Middle frontal gyrus (tissue), 1 donor: Measurements from ENCODE around the gene HIPK2.

Source experiments
- DNase-seq: peaks from one replicate; pipeline ENCODE4 v3.0.0-alpha.2; 2015; ENCODE audit warnings: low spot score; ENCODE audit errors: extremely low spot score

The HIPK2 gene

DNA sequence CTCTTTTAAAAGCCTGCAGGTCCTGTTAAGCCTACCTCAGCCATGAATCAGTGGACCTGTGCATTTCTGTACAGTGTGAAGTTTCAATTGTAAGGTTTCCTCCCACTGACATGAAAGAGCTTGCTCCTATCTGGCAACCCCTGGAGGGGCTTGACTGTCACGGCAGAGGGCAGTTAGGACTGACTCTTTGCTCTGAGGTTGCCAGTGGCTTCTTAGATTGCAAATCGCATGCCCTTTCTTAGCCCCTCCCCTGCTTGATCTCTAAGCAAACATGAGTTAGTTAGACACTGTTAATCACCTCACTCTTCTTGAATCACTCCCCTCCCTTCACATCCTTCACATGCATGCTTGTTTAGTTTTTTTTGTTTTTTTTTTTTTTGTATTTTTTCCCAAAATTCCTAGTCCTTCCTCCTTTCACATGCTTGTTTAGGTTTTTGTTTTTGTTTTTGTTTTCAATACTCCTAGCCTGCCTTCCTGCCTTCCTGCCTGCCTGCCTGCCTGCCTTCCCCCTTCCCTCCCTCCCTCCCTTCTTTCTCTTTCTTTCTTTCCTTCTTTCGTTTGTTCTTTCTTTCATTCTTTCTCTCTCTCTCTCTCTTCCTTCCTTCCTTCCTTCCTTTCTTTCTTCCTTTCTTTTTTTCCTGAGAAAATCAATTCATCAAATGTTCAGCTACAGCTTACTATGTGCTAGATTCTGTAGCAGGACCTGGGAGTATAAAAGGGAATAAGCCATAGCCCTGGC is 6.0 kb upstream of the HIPK2 start:
- no peak for DNase-seq

DNA sequence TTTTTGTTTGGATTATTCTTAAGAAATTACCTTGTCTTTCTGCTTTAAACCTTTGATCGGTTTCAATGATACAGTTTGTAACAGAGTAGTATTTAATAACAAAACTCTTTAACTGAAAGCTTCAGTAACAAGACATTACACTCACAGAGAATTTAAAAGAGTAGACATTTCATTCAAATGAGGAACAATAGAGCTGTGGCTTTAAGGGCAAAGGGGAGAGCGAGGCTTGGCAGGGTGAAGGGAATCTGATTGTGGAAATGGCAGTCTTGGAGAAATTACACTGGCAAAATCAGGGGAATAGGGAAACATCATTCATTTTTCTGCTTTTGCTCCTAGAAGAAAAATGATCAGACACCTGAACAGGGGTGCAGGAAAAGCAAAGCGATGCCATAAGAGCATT is 5.1 kb upstream of the HIPK2 start:
- DNase-seq: no peak

DNA sequence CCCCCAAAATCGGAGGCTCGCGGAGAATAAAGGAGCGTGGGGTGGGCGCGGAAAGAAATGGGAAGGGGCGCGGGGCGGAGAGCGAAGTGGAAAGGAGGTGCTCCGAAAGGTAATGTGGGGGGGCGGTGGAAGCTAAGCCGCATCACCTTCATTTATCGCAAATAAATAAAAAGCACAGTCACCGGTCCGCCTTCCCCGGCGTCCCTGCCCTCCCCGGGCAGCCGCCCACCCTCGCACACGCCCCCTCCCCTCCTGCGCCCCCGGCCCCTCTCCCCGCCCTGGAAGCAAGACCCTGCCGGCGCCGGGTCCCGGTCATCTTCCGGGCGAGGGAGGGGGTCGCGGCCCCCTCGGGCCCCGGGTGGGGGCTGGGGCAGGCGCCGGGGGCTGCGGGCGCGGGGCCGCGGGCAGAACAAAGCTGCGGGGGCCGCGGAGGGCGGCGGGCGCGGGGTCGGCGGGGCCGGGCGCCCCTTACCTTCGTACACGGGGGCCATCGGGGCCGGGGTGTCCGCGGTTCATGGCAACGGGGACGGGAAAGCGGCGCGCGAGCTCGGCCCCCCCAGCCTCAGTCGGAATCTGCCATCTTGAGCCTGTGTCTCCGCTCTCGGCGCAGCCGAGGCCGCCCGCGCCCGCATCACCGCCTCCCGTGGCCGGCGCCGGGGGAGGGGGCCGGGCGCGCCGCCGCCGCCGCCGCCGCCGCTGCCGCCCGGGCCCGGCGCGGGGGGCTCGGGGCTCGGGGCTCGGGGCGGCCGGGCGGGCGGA is 486 bp downstream of the HIPK2 start:
- no peak for DNase-seq

DNA sequence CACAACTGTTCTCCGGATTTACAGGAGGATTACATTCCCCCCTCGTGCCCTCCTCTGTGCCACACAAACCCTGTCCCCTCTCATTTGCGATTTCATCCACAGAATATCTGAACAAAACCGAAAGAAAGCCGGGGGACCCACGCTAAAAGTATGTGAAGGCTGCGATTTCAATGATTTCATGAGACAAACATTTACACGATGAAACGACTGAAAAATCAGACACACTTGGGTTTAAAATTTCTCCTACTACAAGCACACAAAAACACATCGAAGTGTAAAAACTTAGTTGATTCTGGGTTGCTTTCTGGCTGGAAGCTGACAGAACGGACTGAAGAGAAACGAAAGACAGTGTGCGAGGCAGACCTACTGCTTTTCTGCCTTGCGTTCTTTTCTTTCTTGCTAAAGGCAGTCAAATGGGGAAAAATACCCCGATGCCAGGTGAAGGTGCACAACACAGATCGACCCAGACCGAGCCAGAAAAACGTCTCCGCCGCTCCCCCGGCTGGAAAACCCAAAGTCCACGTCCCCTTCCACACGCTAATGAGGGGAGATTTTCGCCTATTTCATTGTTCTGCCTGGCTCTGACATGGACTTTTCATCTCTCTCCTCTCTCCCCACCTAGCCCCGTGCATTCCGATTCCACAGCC is 1.2 kb downstream of the HIPK2 start:
- peak; percentile 26 for DNase-seq

DNA sequence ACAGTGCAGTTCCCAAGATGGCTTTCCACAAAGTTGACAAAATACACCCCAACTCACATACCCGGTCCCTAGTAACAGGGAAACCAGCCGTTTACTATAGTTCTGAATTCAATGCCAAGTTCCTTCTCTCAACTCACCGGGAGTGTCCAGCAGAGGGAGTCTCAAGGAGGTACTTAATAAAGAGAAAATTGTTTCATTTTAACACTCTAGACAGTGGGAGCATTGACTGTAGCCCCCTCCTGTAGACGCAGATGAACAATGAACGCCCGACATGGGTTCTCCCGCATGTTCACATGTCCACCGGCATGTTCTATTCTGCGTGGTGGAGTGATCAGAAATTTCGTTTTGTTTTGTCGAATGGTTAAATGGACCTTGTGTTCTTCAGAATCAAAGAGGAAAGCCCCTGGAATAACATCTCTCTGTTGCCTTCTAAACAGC is 1.9 kb downstream of the HIPK2 start:
- peak; percentile 31 for DNase-seq

DNA sequence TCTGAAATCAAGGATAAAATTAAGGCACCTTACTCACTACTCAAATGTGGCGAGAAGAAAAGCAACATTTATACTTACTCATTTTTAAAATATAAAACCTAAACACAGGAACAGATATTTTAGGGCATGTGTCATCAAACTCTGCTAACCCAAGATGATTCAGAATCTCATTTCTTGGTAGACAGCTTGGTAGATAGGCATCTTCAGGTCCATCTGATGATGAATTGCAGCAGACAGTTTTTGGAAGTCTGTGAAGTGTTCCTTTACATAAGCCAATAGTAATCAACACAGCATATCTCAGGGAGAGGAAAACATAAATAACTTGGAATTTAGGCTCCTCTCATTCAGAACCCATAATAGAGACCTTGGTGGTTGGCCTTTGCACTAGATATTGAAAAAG is 3.4 kb downstream of the HIPK2 start:
- no peak for DNase-seq

DNA sequence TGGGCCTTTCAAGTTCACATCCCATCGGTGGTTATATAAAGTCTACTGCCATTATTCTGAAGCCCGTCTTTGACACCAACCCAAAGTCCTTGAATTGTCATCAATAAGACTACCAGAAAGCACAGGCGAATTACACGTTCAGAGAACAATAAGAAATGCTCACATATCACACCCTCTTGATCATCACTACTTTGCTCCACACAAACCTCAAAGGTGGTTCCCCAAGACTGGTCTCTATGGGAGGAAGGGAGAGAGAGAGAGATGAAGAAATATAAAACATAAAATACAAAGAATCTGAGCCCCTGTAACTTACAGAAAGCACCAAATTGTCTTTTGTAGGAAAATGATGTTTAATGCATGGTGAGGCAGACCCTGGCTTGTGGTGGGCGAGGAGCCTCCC is 4.4 kb downstream of the HIPK2 start:
- no peak for DNase-seq

DNA sequence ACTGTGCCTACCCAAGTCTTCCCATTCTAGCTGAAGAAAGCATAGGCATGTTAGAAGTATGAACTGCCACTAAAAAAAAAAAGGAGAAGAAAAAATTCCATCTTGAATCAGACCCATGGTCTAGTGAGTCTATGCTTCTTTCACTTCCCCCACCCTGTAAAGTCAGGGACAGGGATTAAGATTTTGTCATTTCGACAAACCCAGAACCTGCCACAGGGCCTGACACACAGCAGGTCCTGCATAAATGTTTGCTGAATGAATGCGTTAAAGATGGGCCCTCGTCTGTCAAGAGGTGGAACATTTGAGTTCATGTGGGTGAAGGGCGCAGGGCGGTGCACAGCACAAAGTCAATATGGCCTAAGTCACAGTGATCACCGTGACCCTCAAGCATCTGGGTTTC is 4.9 kb downstream of the HIPK2 start:
- DNase-seq: no peak

DNA sequence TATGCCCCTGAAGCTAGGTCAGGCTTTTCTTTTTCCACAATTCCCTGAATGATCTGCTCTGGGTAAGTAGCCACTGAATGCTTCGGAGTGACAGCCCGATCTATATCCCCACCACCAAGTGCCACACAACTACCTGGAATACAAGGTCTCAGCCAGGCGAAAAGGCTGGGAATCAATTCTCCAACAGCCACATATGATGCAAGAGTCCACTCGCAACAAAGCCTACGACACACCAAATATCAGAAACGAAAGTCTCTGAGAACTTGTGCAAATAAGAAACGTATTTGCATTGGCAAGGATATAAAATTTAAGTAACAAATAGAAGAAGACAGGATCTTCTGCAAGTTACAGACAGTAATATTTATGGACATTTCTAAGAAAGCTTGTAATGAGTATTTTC is 5.7 kb downstream of the HIPK2 start:
- no peak for DNase-seq

DNA sequence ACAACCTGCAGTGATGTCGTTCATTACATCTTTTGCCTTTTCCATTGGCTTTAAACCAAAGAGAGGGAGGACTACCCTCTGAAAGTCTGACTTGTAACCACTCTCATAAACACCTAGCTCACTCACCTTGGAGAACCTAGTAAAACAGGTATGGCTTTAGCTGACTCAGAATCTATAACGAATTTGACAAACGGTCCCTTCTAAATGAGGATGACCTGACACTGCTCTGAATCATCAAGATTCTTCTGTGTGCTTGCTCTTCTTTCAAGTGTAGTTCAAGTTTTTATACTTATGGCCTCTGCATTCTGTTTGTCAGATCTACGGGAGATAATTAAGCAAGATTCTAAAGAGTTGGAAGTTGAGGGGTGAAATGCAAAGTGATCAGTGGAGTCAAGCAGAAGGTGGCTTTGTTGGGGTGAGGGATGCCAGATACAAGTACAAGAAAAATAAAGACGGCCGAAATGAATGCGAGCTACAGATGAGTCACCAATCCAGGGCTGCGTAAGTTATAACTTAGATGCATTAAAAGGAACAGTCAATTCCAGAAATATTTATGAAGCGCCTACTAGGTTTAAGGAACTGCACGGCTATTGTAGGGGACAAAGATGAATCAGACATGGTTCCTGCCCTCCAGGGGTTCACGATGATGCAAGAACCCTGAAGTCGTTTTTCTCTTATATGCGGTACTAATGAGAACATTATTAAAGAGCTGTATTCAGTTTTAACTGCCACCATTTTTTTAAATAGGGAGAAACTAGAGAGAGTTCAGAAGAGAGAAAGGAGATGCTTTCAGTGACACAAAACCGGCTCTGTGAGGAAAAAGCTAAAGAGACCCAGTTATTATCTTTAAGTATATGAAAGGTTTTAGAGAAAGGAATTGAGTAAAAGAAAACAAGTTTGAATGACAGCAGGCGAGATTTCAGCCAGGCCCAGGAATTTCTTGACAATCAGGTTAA is 6.5 kb downstream of the HIPK2 start:
- no peak for DNase-seq

DNA sequence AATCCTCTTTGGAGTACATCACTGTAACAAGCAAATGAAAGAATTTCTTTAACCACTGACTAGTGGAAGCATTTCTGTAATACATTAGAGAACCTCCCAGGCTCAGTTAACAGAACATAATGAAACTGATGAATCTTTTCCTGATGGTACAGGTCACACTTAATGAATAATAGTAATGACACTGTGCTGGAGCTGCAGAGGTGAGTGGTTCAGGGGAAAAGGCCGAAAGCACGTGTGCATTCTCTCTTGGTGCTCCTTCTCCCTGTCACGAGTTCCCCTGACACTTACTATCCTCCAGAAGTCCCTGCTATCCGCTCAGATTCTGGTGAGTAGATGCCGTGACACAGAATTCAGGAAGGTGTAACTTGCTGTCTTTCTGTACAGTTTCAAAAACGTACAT is 8.0 kb downstream of the HIPK2 start:
- DNase-seq: no peak

DNA sequence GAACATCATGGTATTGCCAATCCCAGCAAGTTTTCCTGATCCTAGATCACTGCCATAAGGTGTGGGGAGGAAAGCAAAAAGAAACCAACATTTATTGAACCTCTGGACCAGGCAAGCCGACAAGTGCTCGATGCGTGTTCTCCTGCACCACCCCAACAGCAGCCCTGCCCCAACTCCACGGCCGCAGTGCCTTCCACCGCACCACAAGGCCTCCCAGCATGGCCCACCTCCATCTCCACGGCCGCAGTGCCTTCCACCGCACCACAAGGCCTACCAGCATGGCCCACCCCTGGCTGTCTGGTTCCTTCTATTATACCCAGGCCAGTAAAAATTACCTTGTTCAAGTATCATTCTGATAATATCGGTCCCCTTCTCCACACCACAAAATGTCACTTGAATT is 8.7 kb downstream of the HIPK2 start:
- no peak for DNase-seq

DNA sequence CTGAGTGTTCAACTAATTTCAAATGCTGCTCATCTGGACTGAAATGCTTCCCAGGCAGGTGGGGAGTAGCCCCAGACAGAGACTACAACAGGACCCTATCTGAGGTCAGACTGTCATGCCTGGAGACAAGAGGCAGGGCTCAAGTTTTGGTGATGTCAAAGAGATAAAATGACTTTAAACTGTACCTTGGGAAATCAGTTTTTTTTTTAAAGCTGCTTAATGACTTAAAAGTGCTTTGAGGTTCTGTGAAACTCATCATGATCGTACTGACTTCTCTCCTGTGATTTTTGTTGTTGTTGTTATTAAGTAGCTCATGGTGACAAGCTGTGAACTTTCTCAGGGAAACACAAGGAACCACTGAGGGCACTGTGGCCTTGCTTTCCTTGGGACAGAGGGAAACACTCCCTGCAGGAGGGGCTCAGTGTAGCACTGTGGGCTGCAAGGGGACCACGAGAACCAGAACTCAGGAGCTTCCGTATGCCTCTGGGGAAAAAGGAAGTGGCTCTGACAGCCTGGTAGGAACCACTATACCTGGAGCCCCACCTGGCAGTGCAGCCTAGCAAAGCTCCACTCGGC is 9.5 kb downstream of the HIPK2 start:
- no peak for DNase-seq

DNA sequence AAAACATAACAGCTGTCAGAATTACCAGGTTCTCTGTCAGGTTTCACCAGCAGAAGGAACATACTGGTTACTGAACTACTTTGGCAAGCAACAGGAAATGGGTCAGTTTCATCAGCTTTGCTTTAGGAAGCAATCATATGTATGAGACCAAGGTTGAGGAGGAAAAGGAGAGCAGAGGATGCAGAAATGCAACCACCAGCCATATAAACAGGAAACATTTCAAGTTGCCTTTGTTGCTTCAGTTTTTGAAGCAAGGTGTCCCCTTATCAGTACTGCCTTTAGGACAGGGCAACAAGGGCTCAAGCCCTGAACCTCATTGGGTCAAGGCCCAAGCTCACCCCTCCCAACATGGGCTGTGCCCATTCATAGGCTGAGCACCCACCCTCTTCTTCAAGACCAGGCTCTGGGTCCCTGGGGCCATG is 10.2 kb downstream of the HIPK2 start:
- no peak for DNase-seq

DNA sequence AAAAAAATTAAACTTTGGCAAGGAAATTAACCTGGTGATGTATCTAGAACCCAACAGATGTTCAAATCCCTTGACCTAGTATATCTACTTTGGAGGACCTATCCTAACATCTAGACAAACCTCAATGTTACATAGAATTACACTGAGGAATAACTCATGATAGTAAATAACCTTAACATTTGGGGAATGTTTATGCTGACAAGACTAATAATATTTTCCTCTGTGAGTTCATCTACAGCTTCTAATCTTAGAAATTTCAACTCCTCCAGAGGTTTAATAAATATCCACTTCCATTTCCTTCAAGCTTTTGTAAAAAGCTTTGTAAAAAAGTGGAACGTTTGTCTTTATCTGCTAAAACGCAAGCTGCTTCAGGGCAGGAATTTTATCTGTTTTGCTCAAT is 12.7 kb downstream of the HIPK2 start:
- no peak for DNase-seq

DNA sequence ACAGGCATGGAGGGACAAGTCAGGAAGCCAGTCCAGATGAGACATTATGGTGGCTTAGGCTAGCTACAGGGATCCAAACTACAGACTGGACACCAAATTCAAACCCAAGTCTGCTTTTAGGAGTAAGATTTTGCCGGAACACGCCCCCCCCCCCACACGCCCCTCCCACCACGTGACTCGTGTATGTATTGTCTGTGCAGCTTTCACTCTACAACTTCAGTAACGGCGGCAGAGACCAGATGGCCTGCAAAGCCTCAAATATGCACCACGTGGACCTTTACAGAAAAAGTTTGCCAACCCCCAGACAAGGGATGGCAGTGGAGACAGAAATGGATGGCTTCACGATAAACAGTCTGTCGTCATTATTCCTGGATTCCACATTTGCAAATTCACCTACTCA is 14.5 kb downstream of the HIPK2 start:
- no peak for DNase-seq

DNA sequence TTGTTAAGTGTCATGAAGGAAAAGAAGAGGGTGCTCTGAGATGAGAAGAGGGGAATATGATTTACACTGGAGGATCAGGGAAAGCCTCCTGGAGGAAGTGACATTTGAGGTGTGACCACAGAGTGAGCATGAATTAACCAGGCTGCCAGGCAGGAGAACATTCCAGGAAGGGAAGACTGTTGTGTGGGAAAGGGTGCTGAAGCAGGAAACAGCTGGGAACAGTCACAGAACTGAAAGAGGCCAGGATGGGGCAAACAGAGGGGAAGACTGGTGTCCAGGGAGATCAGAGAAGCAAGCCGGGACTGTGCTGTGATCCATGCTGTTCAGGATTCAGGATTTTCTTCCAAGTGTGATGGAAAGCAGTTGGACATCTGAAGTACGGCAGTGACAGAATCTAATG is 14.9 kb downstream of the HIPK2 start:
- DNase-seq: no peak

DNA sequence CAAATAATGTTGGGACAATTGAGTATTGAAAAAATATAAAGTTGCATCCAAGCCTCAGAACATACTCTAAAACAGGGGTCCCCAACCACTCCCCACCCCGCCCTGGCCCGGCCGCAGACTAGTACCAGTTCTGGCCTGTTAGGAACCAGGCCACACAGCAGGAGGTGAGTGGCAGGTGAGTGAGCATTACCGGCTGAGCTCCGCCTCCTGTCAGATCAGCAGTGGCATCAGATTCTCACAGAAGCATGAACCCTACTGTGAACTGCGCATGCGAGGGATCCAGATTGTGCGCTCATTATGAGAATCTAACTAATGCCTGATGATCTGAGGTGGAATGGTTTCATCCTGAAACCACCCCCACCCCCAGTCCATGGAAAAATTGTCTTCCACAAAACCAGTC is 19.4 kb downstream of the HIPK2 start:
- DNase-seq: no peak

DNA sequence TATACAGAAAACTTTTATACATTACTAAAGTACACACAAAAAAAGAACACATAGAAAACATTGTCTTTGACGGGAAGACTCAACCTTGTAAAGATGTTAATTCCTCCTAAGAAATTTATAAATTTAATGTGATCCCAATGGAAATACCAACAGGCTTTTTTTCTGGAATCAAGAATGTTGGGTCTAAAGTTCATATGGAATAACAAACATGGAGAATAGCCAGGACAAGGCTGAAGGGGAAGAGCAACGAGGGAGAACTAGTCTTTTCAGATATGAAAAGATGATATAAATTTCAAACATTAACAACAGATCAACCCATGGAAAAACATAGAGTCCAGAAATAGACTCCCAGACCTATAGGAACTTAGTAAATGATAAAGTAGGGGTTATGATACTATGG is 19.8 kb downstream of the HIPK2 start:
- no peak for DNase-seq

DNA sequence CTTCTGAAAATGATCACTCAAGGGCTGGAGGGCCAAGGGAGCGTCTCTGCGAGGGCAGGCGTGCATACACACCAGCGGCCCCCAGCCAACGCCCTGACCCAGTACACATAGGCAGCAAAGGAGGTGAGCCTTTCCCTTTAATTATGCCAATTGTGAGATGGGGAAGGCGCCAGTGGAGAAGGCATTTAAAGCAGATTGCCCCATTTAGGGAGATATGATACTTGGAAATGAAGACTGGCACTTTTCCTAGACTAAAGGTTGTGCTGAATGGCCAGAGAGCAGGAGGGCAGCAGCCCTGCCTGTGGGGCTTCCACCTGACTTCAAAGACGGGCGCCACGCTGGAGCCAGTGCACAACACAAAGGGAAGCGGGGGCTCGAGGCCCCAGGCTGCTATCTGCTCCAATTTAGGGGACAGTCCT is 24.1 kb downstream of the HIPK2 start:
- DNase-seq: no peak

DNA sequence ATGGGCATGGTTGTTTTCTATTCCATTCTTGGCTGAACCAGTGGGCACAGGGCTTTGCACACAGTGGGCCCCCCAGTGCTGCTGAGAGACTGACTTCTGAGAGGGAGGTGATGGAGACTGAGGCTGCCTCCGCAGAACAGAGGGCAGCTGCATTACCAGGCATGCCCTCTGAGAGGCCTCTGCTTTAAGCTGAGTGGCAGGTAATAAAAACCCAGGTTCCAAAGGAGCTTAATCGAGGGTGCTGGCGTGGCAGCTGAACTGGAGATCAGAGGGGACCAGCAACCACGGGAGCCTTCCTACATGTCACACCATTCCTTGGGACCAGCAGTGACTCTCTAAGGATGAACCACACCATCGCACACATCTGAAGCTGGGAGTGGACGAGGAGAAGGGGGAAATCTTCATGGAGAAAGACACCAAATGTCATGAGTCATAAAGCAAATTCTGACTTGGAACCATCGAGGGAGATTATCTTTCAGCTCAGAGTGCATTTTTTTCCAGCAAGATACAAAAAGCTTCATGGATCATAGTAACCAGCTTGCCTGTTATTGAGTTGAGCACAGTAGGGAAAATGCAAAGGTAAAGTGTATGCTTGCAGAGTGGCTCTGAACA is 24.6 kb downstream of the HIPK2 start:
- no peak for DNase-seq
